GM19043 (cell line): Measurements from ENCODE around the gene OR14K1.
"Not testable (repeated sequence)": the region's sequence is repeated elsewhere in the genome, so short reads cannot be mapped to it uniquely, and the experiment has no call there.

Source experiments
- ATAC-seq: cut with Tn5 transposase; IDR thresholded peaks from one replicate; pipeline ENCODE4 v1.9.1; 2021; ENCODE audit warnings: low read depth; ENCODE audit not compliant: unreplicated experiment

The OR14K1 gene

GRCh38 chr1:247738315-247738714 lies at the start of gene OR14K1:
TSS of gene OR14K1 (plus strand) at chr1:247738615. CDS start at chr1:247738615, 0 bp downstream.
- no peak for ATAC-seq

GRCh38 chr1:247701338-247701737 lies 37.1 kb upstream of the OR14K1 start:
- ATAC-seq, result no peak

- not testable (repeated sequence) for ATAC-seq
Measured at GRCh38 chr1:247710681-247711080, 27.7 kb upstream of the OR14K1 start.

- no peak for ATAC-seq
Measured at GRCh38 chr1:247713753-247714152, 24.7 kb upstream of the OR14K1 start.

- ATAC-seq, result no peak
Measured at GRCh38 chr1:247716546-247716945, 21.9 kb upstream of the OR14K1 start, which contains the start of gene OR6F1. TSS of gene OR6F1 (minus strand) at chr1:247716646. CDS start at chr1:247712755, 3,891 bp downstream.

- no peak for ATAC-seq
Measured at GRCh38 chr1:247721222-247721621, 17.2 kb upstream of the OR14K1 start.

- ATAC-seq, result no peak
Measured at GRCh38 chr1:247740721-247741120, 2.3 kb downstream of the OR14K1 start.

- no peak for ATAC-seq
Measured at GRCh38 chr1:247741756-247742155, 3.3 kb downstream of the OR14K1 start.

GRCh38 chr1:247742215-247742760 lies 3.9 kb downstream of the OR14K1 start:
- ATAC-seq, result not testable (repeated sequence)

GRCh38 chr1:247746391-247746935 lies 8.0 kb downstream of the OR14K1 start:
- ATAC-seq, result no peak

GRCh38 chr1:247747616-247748015 lies 9.2 kb downstream of the OR14K1 start:
- no peak for ATAC-seq

- ATAC-seq, result no peak
Measured at GRCh38 chr1:247748041-247748440, 9.6 kb downstream of the OR14K1 start, which contains the start of gene OR14A2. TSS of gene OR14A2 (minus strand) at chr1:247748141.

GRCh38 chr1:247749870-247750269 lies 11.5 kb downstream of the OR14K1 start:
- no peak for ATAC-seq

GRCh38 chr1:247754311-247754710 lies 15.9 kb downstream of the OR14K1 start:
- ATAC-seq, result not testable (repeated sequence)

GRCh38 chr1:247760456-247760855 lies 22.0 kb downstream of the OR14K1 start, which contains the start of gene OR1C1:
TSS of gene OR1C1 (minus strand) at chr1:247760556. CDS start at chr1:247758406, 2,150 bp downstream.
- ATAC-seq, result no peak

- ATAC-seq, result no peak
Measured at GRCh38 chr1:247769603-247770002, 31.2 kb downstream of the OR14K1 start.
